GM21717 (cell line): ENCODE results near the gene CLPTM1.
"Not testable (repeated sequence)": the region's sequence is repeated elsewhere in the genome, so short reads cannot be mapped to it uniquely, and the experiment has no call there.

Experiments used
- ATAC-seq: cut with Tn5 transposase; IDR thresholded peaks from one replicate; pipeline ENCODE4 v1.9.1; 2021; ENCODE audit warnings: mild to moderate bottlenecking, moderate library complexity; ENCODE audit not compliant: unreplicated experiment

The CLPTM1 gene

DNA sequence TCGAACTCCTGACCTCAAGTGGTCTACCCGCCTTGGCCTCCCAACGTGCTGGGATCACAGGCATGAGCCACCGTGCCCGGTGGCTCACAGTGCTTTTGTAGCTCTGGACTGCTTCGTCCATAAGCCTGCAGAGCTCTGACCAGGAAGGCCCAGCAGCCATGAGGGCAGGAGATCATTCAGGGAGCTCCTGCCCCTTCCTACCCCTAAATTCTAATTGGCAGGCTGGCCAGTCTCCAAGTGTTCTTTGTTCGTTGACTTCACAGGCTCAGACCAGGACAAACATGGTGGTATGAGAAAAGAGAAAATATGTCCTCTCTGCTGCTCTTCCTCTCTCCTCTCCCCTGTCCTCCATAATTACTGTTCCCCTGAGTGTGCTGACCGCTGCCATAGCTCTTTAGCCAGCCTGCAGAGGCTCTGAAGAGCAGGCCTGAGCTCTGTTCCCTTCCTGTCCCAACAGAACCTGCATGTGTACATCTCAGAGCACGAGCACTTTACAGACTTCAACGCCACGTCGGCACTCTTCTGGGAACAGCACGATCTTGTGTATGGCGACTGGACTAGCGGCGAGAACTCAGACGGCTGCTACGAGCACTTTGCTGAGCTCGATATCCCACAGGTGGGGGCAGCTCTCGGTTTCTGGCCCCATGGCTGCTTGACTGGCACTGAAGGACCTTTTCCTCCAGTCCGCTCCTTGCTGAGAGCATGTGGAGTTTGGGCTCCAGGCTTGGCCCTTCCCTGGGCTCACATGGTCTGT, 19.0 kb downstream of the CLPTM1 start:
- no peak for ATAC-seq

DNA sequence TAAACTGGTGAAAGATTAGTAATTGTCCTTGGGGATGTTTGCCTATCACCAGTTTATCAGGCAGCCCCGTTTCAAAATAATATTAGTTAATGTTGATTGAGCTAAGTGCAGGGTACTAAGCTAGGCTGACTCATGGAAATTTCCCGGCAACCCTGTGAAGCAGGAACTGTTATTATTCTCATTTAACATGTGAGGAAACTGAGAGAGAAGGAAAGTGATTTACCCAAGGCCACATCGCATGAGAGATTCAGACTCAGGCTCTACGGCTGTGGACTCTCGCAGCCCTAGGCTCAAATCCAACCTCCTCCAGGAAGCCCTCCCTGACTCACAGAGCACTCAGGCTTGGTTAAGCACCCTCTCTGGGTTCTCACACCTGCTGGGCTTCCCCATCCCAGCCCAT, 19.7 kb downstream of the CLPTM1 start:
- ATAC-seq = no peak

DNA sequence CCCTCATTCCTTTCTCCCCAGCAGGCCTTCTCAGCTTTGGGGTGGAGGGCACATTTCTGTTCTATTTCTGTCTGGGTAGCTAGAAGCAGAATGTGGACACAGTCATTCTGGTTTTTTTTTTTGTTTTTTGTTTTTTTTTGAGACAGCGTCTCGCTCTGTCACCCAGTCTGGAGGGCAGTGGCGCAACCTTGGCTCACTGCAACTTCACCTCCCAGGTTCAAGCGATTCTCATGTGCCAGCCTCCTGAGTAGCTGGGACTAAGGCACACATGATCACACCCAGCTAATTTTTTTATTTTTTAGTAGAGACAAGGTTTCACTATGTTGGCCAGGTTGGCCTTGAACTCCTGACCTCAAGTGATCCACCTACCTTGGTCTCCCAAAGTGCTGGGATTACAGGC, 20.3 kb downstream of the CLPTM1 start:
- ATAC-seq = no peak

DNA sequence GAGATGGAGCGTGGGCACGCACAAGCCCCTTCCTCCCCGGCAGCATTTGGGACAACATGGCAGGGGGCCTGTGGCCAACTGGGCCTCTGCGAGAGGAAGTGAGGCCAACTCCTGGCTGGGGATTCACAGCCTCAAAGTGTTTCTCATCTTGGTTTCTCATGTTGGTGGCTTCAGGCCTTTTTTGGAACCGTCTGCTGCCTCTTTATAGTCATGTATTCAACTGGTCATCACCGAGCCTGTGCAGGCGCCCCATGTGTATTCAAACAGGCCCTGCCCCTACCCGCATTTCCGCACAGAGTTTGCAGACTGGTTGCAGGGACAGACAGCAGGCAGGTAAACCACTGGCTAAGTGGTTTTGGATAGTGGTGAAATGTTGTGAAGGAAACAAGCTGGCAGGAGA, 28.8 kb downstream of the CLPTM1 start:
- ATAC-seq = no peak

DNA sequence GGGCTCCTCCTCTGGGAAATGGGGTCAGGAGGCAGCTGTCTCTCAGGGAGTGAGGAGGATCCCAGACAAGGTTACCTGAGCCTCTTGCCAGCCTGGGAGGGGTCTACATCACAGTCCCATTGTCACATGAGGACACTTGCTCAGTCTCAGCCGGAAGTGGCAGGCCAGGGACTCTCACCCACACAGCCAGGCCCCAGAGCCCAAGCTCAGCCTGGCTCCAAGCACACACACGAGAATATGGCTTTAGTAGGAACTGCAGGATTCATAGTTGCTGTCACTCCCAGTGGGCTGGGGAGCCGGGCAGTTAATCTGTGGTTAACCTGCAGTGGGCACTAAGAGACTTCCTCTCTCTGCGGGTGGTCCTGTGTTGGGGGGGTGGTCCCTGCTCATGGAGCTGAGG, 30.3 kb downstream of the CLPTM1 start:
- no peak for ATAC-seq

DNA sequence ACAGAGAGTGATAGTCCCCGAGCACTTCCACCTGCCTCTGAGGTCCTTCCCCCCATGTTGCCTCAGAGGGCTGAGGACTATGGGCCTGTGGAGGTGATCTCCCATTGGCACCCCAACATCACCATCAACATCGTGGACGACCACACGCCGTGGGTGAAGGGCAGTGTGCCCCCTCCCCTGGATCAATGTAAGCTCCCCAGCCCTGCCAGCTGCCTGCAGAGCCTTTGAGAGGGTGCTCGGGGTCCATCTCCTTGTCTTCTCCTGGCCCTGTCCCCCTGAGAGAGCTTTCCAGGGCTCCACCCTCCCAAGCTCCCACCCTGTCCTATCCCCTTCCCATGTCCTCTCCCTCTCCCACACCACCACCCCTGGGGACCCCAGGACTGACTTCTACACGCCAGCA, 31.2 kb downstream of the CLPTM1 start:
- no peak for ATAC-seq

DNA sequence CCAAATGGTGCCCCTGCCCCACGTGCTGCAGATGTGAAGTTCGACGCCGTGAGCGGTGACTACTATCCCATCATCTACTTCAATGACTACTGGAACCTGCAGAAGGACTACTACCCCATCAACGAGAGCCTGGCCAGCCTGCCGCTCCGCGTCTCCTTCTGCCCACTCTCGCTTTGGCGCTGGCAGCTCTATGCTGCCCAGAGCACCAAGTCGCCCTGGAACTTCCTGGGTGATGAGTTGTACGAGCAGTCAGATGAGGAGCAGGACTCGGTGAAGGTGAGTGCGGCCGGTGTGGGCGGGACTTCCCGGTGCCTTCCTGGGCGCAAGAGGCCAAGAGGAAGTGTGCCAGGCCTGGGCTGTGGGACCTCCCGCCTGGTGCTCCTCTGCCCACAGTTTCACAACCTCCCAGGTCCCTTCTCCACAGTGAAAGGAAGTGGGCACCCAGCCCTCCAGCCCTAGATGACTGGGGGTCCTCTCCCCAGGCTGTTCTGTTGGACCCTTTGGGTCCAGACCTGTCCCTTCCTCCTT, 32.0 kb downstream of the CLPTM1 start:
- ATAC-seq = no peak

DNA sequence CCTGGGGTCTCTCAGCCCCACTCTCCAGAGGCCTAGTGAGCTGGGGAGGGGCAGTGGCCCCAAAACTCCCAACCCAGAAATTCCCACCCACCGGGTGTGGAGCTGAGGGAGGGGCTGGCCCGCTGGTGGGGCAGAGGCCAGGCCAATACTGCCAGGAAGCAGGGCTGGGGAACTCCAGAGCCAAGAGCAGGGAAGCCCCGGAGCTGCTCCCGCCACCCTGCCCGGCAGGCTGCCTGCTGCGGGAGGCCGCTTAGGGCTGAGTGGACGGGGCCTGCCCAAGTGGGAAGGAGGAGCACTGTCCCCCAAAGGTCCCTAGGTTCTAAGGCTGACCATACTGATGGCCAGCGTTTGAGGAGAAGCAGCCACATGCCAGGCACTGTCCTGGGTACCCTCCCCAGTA, 33.1 kb downstream of the CLPTM1 start:
- no peak for ATAC-seq

DNA sequence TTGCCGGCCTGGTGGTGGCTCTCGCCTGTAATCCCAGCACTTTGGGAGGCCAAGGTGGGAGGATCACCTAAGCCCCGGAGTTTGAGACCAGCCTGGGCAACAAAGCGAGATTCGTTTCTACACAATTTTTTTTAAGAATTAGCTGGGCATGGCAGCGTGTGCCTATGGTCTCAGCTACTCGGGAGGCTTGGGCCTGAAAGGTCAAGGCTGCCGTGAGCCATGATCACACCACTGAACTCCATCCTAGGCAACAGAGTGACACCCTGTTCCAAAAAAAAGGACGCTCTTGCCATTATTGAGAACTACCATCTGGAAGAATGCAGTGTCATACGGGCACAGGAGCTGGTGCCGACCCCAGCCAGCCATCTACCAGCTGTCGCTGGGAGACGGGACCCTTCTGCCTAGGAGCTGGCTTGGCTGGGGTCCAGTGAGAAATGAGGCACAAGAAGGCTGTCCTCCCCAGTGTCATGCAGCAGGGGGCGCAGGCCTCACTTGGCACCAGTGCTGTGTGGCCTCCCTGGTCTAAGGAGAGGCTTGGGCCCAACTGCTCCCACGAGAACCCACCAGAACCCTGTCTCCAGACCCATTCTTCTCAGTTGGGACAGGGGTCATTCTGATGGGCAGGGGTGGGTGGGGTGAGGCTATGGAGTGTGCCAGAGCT, 33.8 kb downstream of the CLPTM1 start:
- ATAC-seq = no peak

DNA sequence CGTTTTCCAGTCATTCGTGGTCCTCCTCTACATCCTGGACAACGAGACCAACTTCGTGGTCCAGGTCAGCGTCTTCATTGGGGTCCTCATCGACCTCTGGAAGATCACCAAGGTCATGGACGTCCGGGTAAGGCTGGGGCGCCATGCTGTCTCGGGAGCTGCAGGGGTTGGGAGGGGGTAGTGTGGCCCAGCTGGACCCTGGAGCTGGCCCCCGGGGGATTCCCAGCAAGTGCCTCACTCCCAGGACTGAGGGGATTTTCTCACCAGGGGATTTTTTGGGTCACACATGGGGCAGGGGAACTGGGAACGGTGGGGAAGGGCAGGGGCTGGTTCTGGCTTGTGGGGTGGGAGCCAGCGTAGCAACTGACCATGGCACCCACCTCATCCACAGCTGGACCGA, 35.3 kb downstream of the CLPTM1 start:
- ATAC-seq = no peak

DNA sequence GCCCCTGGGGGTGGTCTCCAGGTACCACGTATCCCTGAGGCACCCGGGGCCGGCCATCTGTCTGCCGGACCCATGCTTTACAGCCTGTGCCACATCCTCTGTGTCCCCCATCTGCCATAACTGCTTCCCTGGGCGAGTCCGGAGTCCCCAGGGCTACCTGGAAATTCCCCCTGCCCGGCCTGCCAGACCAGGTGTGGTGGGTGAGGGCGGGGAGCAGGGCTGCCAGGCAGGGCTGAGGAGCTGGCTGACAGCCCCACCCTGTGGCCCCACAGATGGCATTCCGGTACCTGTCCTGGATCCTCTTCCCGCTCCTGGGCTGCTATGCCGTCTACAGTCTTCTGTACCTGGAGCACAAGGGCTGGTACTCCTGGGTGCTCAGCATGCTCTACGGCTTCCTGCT, 35.8 kb downstream of the CLPTM1 start:
- no peak for ATAC-seq

DNA sequence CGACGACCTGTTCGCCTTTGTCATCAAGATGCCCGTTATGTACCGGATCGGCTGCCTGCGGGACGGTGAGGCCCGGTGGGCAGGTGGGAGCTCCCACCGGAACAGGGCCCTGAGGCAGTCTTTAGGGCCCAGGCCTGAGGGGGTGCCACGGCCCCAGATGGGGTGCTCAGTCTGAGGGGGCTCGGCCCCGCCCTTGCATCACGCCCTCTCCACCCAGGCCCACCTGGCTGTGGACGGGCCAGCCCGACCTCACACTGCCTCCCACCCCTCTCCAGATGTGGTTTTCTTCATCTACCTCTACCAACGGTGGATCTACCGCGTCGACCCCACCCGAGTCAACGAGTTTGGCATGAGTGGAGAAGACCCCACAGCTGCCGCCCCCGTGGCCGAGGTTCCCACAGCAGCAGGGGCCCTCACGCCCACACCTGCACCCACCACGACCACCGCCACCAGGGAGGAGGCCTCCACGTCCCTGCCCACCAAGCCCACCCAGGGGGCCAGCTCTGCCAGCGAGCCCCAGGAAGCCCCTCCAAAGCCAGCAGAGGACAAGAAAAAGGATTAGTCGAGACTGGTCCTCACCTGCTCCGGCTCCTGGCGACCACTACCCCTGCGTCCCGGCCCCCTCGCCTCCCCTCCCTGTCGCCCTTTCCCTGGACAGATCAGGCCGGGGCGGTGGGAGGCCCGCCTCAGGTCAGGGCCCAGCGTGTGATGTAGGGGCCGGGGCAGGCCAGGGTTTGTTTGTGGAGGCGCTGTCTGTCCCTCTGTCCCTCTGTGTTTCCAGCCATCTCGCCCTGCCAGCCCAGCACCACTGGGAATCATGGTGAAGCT, 37.4 kb downstream of the CLPTM1 start:
- ATAC-seq = no peak

DNA sequence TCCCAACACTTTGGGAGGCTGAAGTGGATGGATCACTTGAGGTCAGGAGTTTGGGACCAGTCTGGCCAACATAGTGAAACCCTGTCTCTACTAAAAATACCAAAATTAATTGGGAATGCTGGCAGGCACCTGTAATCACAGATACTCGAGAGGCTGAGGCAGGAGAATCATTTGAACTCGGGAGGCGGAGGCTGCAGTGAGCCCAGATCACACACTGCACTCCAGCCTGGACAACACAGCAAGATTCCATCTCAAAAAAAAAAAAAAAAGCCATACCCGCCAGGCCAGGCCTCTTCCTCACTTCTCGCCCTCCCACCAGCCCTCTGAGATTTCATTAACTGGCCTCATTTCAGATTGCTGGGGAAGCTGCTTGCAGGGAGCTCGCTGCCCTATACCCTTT, 38.3 kb downstream of the CLPTM1 start:
- ATAC-seq = no peak

DNA sequence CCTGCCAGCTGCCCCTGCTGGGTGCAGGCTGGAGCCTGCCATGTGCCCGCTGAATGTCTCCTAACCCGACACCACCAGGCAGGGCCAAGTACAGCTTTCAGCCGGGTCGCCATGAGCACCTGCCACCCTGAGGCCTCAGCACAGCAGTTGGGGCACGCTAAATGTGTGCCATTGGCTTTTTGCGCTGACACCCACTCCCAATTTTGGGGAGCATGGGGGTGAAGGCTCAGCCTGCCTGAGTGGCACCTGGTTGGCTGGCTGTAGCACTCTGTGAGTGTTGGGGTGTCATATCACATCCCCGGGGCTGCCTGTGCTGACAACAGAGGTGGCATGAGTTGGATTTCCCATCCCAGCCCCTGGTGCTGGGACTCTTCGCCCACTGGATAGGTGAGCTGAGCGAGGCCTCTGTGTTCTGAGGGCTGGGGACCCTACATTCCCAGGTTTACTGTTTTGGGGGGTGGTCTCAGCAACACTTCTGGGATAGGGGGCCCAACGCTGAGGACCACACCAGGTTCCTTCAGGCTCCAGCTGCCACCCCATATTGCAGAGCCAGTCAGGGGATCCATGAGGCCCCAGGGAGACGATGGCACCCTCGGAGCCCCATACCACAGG, 38.9 kb downstream of the CLPTM1 start:
- ATAC-seq = no peak

DNA sequence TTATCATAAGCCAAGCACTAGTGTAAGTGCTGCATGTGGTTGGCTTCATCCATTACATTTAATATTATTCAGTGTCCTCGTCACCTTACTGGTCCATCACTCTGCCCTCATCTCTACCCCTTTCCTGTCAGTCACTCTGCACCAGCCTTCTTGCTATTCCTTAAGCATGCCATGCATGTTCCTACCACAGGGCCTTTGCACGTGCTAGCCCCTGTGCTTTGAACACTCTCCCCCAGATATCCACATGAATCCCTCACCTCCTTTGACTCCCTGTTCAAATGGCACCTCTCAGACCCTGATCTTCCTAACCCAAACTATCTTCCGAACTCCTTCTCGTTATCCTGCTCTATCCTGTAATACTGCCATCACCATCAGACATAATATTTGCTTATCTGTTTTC, 42.8 kb downstream of the CLPTM1 start:
- no peak for ATAC-seq

DNA sequence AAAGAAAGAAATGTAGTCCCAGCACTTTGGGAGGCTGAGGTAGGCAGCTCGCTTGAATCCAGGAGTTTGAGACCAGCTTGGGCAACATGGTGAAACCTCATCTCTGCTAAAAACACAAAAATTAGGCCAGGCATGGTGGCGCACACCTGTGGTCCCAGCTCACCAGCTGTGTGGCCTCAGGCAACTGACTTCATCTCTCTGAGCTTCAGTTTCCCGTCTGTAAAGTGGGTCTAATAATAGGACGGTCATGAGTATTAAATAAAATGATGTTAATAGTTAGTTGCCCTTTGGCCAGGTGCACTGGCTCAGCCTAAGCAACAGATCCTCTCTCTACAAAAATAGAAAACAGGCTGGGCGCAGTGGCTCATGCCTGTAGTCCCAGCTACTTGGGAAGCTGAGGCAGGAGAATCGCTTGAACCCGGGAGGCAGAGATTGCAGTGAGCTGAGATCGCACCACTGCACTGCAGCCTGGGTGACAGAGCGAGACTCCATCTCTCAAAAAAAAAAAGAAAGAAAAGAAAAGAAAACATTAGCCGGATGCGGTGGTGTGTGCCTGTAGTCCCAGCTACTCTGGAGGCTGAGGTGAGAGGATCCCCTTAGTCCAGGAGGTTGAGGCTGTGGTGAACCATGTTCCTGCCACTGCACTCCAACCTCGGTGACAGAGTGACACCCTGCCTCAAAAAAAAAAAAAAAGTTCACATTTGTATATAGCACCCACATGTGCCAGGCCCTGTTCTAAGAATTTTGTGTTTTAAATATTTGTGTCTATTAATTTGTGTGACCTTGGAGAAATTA, 44.1 kb downstream of the CLPTM1 start:
- not testable (repeated sequence) for ATAC-seq

DNA sequence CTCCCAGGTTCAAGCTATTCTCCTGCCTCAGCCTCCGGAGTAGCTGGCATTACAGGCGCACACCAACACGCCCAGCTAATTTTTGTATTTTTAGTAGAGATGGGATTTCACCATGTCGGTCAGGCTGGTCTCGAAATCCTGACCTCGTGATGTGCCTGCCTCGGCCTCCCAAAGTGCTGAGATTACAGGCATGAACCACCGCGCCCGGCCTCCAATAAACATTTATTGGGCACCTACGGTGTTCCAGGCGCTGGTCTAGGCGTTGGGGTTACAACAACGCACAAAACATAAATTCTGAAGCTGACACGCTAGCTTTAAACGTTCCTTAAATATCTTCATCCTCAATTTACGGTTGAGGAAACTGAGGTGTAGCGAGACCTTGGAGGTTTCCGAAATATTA, 45.5 kb downstream of the CLPTM1 start:
- not testable (repeated sequence) for ATAC-seq

DNA sequence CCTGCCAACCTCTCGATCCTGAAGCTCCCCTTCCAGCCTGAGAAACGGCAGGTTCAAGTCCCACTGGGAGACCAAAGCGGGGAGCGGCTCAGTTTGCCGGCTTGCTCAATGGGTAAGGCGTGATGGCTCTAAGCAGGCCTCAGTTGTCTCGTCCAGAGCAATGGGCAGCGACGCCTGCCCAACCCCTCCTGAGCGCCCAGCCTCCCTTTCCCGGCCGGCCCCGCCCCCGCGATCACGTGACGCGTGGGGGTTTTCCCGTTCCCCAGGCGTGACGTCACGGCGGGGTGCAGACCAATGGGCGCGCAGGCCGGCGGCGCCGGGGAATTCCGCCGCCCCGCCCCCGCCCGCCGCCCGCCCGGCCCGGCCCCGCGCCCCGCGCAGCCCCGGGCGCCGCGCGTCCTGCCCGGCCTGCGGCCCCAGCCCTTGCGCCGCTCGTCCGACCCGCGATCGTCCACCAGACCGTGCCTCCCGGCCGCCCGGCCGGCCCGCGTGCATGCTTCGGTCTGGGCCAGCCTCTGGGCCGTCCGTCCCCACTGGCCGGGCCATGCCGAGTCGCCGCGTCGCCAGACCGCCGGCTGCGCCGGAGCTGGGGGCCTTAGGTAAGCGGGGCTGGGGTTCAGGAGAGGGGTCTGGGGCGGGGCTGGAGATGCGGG, 46.0 kb downstream of the CLPTM1 start, which contains the start of gene RELB:
Gene RELB, plus strand, starts transcription at position 378 of the 653 bp plus-strand sequence. Its CDS starts 116 bp downstream, at position 494.
- peak; percentile 40 for ATAC-seq

DNA sequence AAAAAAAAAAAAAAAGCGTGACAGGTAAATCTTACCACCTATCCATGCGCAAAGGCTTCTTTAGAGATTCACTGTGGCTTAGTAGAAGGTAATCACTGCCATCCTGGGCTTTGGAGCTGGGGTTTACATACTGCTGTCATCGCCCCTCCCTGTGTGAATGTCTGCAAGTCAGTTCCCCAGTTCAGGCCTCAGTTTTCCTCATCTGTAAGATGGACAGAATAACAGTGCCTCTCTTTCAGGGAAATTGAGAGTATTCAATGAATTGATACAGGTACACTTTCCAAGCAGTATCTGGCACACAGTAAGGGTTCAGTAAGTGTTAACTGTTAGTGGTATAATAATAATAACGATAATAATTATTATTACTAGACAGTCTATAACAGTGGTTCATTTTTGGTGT, 48.3 kb downstream of the CLPTM1 start:
- ATAC-seq = no peak

DNA sequence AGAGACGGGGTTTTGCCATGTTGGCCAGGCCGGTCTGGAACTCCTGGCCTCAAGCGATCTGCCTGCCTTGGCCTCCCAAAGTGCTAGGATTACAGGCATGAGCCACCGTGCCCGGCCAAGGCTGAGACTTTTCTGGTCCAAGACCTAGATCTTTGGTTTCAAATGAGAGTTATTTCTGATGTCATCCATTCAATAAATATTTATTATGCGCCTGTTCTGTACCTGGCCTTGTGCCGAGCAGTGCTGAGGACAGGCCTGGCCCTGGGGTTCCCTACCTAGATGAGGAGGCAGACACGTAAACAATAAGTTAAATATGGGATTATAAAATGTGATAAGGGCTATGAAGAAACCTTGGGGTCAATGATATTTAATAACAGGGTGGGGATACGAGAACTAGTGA, 50.6 kb downstream of the CLPTM1 start:
- no peak for ATAC-seq
